Spleen (tissue), 11 donors: ENCODE results near the gene MAP4K4. TPM values are rescaled to one million over a fixed set of nuclear protein-coding genes. Genes with fewer than 3 reads are reported as not detected.

Experiments used
- DNase-seq: peaks from one replicate; pipeline ENCODE4 v3.0.0-alpha.2; 2020
- H3K27ac ChIP-seq, 8 donors: fragments of 200-600 bp; sonication (generic) in 7 of 8; 1 replicate in 4 of 8; 2 replicates in 4 of 8; pipeline versions ENCODE4 v1.5.0 to v1.8.0; 2016 to 2021; ENCODE audit warnings: inconsistent platforms in 4 of 8, mild to moderate bottlenecking in 4 of 8, moderate library complexity in 1 of 8
- H3K27me3 ChIP-seq, 7 donors: fragments of 200-600 bp; sonication (generic) in 6 of 7; replicated peaks in 1 of 7; 1 replicate in 4 of 7; 2 replicates in 3 of 7; pipeline versions ENCODE4 v1.5.0 to v1.8.0; 2016 to 2021; ENCODE audit warnings: inconsistent platforms in 3 of 7, mild to moderate bottlenecking in 1 of 7
- H3K36me3 ChIP-seq, 6 donors: fragments of 200-600 bp; sonication (generic) in 5 of 6; 1 replicate in 4 of 6; 2 replicates in 2 of 6; pipeline versions ENCODE4 v1.5.0 to v1.8.0; 2016 to 2021; ENCODE audit warnings: inconsistent platforms in 2 of 6
- H3K4me1 ChIP-seq, 6 donors: fragments of 200-600 bp; sonication (generic) in 5 of 6; 1 replicate in 3 of 6; 2 replicates in 3 of 6; pipeline versions ENCODE4 v1.5.0 to v1.8.0; 2016 to 2021; ENCODE audit warnings: inconsistent platforms in 3 of 6
- H3K4me3 ChIP-seq, 8 donors: fragments of 200-600 bp; sonication (generic) in 7 of 8; 1 replicate in 4 of 8; 2 replicates in 4 of 8; pipeline versions ENCODE4 v1.5.0 to v1.8.0; 2016 to 2021; ENCODE audit warnings: inconsistent platforms in 4 of 8, mild to moderate bottlenecking in 4 of 8, moderate library complexity in 2 of 8
- H3K9me3 ChIP-seq, 8 donors: fragments of 200-600 bp; sonication (generic) in 7 of 8; 1 replicate in 4 of 8; 2 replicates in 4 of 8; pipeline versions ENCODE4 v1.5.0 to v1.8.0; 2016 to 2021; ENCODE audit warnings: inconsistent platforms in 4 of 8
- POLR2A ChIP-seq, 3 donors: fragments of 450-650 bp; IDR thresholded peaks; one replicate each; pipeline ENCODE4 v1.5.1; 2017; ENCODE audit warnings: antibody characterized with exemption in 3 of 3, mild to moderate bottlenecking in 1 of 3
- POLR2AphosphoS5 ChIP-seq, 3 donors: sonication (generic); formaldehyde crosslinking; IDR thresholded peaks; one replicate each; pipeline ENCODE4 v1.5.1; 2017; ENCODE audit warnings: antibody characterized with exemption in 3 of 3
- WGBS, 5 donors: extraction: QIAGEN DNeasy Blood & Tissue Kit in 3 of 5; methylation state at CpG; one replicate each; pipeline versions ENCODE4 v1.1.5 to v1.1.7; 2013 to 2018; 5-methylcytosine and 5-hydroxymethylcytosine counted together
- intact Hi-C: fragments of 100-400 bp; cut with DNase I; formaldehyde crosslinking; loops from one replicate; pipeline ENCODE4 v1.15.0; 2023; ENCODE audit warnings: low total_unique reads
- polyA plus RNA-seq, 3 donors: library from polyadenylated mRNA; stranded (reverse); fragments of 200-250 nt; gene quantifications; one replicate each; pipeline ENCODE4 v1.2.1, GENCODE V29; 2013
- total RNA-seq, 7 donors: library from RNA; depleted of rRNA in 3 of 7; stranded (reverse); fragments of >200 nt in 3 of 7; fragmentation: NEBNext Ultra II Directional in 4 of 7; extraction: Animal tissue kit (Norgen Biotek cat#: 25700) in 4 of 7; gene quantifications; one replicate each; pipeline versions ENCODE4 v1.1.0 to v1.2.1, GENCODE V29; 2016 to 2021
- TF ChIP-seq, protein P1 (sequence below), 11 experiments: fragments of 200-600 bp in 7 of 11; fragments of 450-650 bp in 4 of 11; sonication (generic) in 4 of 11; IDR thresholded peaks in 8 of 11; conservative IDR thresholded peaks in 3 of 11; 1 replicate in 7 of 11; 2 replicates in 4 of 11; pipeline versions ENCODE4 v1.4.0 to v1.8.0; 2016 to 2021; ENCODE audit warnings: antibody characterized with exemption in 11 of 11, inconsistent platforms in 4 of 11, mild to moderate bottlenecking in 1 of 11
- donor health status: healthy with polysubstance abuse.
- donor health status: DM: no; HTN: no; CAD: no; lungs with moderate emphysema.
- donor health status: DM: no; HTN: no; CAD: no.
- donor health status: Bipolar disorder and iron deficiency.
- donor health status: healthy.
- donor health status: DM: no; HTN: no; CAD: no.
- donor health status: DM: yes; HTN: yes; CAD: no.

MAP4K4 gene
- total and polyA plus RNA-seq, 10 donors: 16.7 to 108 (median 71.7) TPM

- Histone ChIP-seq H3K36me3 (peaks cover 3 to 100% (median 62%) of the 10 kb centered on the region in 6 donors), H3K9me3 (no peaks in the 10 kb centered on the region), H3K4me3 (no peak overlapping the region), H3K27me3 (no peaks in the 10 kb centered on the region), H3K27ac (no peak overlapping the region), H3K4me1 (peaks cover 0 to 17% (median 8%) of the 10 kb centered on the region in 6 donors)
- WGBS, 5 donors: 87 to 93% (median 90%) methylated on average over 6 of the region's 6 CpGs
- intact Hi-C loops: no loop called here
- no peak for DNase-seq
- no peak for TF ChIP-seq POLR2AphosphoS5 (IDR thresholded peaks at IDR 0.05)
- TF ChIP-seq, protein P1, sequence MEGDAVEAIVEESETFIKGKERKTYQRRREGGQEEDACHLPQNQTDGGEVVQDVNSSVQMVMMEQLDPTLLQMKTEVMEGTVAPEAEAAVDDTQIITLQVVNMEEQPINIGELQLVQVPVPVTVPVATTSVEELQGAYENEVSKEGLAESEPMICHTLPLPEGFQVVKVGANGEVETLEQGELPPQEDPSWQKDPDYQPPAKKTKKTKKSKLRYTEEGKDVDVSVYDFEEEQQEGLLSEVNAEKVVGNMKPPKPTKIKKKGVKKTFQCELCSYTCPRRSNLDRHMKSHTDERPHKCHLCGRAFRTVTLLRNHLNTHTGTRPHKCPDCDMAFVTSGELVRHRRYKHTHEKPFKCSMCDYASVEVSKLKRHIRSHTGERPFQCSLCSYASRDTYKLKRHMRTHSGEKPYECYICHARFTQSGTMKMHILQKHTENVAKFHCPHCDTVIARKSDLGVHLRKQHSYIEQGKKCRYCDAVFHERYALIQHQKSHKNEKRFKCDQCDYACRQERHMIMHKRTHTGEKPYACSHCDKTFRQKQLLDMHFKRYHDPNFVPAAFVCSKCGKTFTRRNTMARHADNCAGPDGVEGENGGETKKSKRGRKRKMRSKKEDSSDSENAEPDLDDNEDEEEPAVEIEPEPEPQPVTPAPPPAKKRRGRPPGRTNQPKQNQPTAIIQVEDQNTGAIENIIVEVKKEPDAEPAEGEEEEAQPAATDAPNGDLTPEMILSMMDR (IDR thresholded peaks at IDR 0.05 in 8 of 11, conservative IDR thresholded peaks at IDR 0.05 in 3 of 11): no peak
- no peak for TF ChIP-seq POLR2A (IDR thresholded peaks at IDR 0.05)
Observed at GRCh38 chr2:101843471-101843870, 146.0 kb downstream of the MAP4K4 start.

GRCh38 chr2:101844055-101844635, 146.6 kb downstream of the MAP4K4 start:
- no peak overlapping the region for H3K27ac ChIP-seq
- H3K4me3 ChIP-seq: no peak overlapping the region
- DNase-seq: no peak
- peaks cover 3 to 100% (median 61%) of the 10 kb centered on the region in 6 donors for H3K36me3 ChIP-seq
- H3K27me3 ChIP-seq: no peaks in the 10 kb centered on the region
- H3K9me3 ChIP-seq: no peaks in the 10 kb centered on the region
- H3K4me1 ChIP-seq: peaks cover 0 to 17% (median 8%) of the 10 kb centered on the region in 6 donors
- intact Hi-C loops: no loop called here
- 95 to 97% (median 95%) methylated on average over 12 of the region's 12 CpGs for whole genome bisulfite sequencing, 5 donors
- TF ChIP-seq, protein P1 (IDR thresholded peaks at IDR 0.05 in 8 of 11, conservative IDR thresholded peaks at IDR 0.05 in 3 of 11): no peak
- TF ChIP-seq POLR2A (IDR thresholded peaks at IDR 0.05): no peak
- no peak for TF ChIP-seq POLR2AphosphoS5 (IDR thresholded peaks at IDR 0.05)

- TF ChIP-seq, protein P1 (IDR thresholded peaks at IDR 0.05 in 8 of 11, conservative IDR thresholded peaks at IDR 0.05 in 3 of 11): no peak
- TF ChIP-seq POLR2AphosphoS5 (IDR thresholded peaks at IDR 0.05): no peak
- TF ChIP-seq POLR2A (IDR thresholded peaks at IDR 0.05): no peak
- 87 to 97% (median 95%) methylated on average over 3 of the region's 3 CpGs for WGBS, 5 donors
- Histone ChIP-seq H3K27me3 (no peaks in the 10 kb centered on the region), H3K9me3 (no peaks in the 10 kb centered on the region), H3K4me1 (peaks cover 0 to 14% (median 6%) of the 10 kb centered on the region in 6 donors), H3K27ac (no peak overlapping the region), H3K36me3 (peaks cover 3 to 100% (median 47%) of the 10 kb centered on the region in 6 donors), H3K4me3 (no peak overlapping the region)
- intact Hi-C loops: no loop called here
- DNase-seq: no peak
Observed at GRCh38 chr2:101846973-101847372, 149.5 kb downstream of the MAP4K4 start.

- 79 to 94% (median 83%) methylated on average over 4 of the region's 4 CpGs for WGBS, 5 donors
- Histone ChIP-seq H3K27ac (no peak overlapping the region), H3K4me1 (peaks cover 0 to 7% (median 0%) of the 10 kb centered on the region in 6 donors), H3K36me3 (peaks cover 3 to 99% (median 46%) of the 10 kb centered on the region in 6 donors), H3K9me3 (no peaks in the 10 kb centered on the region), H3K4me3 (no peak overlapping the region), H3K27me3 (no peaks in the 10 kb centered on the region)
- no peak for DNase-seq
- TF ChIP-seq POLR2AphosphoS5 (IDR thresholded peaks at IDR 0.05) (no peak), POLR2A (IDR thresholded peaks at IDR 0.05) (no peak)
- TF ChIP-seq, protein P1 (IDR thresholded peaks at IDR 0.05 in 8 of 11, conservative IDR thresholded peaks at IDR 0.05 in 3 of 11): no peak
- intact Hi-C loops: no loop called here
Observed at GRCh38 chr2:101847661-101848339, 150.3 kb downstream of the MAP4K4 start.
